NAMALWA (cell line): ENCODE data around the gene CAPNS1.

Source experiments
- DNase-seq: peaks from one replicate; pipeline ENCODE4 v3.0.0-alpha.2; 2015; ENCODE audit warnings: low spot score

Gene CAPNS1

DNA sequence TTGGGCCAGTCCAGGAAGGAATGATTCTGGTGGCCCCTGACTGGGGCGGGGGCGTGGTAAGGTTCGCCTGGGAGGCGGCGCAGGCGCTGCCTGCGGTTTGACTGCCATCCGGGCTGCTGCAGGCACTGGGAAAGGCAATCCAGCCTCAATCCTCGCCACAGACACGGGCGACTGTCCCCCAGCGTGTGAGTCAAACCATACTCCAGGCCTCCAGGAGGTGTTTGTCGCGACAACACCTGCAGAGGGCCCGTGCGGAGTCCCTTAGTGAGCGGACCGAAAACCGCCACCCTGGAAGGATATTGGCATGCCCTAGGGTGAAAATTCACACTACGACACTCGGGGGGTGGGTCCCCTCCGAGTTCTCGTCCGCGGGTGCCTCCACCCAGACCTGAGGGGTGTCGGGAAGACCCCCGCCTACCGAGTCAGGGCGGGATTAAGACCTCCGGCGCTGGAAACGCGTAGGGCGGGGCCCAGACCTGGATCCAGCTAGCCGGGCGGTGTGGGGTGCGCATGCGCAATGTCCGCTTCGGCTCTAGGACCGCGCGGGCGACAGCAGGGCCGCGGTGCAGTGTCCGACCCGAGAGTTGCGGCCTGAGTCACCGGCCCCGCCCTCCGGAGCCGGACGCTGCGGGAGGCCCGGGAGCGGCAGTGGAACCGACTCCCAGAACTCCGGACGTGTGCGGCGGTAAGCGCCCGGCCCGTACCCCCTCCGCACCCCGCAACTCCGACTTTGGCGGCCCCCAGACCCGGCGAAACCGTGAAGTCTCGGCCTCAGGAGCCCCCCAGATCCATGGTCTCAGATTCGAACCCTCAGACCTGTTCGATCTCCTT lies at the start of gene CAPNS1:
CAPNS1 (plus strand) TSS at position 594 of the 831 bp plus-strand sequence. CDS start 946 bp downstream, outside the sequence.
- peak; percentile 92 for DNase-seq

DNA sequence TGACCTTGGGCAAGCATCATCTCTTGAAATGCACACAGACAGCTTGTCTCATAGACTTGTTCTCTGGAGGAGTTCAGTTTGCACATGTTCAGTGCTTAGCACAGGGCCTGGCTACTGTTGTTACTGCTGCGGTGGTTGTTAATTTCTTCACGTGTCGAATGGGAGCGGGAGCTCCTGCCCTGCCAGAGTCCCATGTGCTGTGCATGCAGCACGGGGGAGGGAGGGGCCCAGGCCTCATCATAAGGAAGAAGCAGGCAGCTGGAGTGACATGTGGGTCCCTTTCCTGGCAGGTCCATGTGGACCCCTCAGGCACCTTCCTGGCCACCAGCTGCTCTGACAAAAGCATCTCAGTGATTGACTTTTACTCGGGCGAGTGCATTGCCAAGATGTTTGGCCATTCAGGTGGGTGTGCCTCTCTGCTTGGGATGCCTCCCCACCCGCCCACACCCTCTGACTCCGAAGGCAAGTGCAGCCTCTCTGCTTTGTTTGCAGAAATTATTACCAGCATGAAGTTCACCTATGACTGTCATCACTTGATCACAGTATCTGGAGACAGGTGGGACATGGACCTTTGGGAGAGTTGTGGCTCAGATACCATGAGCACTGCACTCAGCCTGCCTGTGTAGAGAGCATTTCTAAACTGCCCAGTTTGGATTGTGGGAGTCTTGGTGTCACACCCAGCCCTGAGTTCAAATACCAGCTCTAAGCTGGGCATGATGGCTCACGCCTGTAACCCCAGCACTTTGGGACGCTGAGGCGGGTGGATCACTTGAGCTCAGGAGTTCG lies 48.8 kb upstream of the CAPNS1 start:
- DNase-seq = no peak

GRCh38 chr19:36092566-36092965 lies 47.3 kb upstream of the CAPNS1 start:
- no peak for DNase-seq

DNA sequence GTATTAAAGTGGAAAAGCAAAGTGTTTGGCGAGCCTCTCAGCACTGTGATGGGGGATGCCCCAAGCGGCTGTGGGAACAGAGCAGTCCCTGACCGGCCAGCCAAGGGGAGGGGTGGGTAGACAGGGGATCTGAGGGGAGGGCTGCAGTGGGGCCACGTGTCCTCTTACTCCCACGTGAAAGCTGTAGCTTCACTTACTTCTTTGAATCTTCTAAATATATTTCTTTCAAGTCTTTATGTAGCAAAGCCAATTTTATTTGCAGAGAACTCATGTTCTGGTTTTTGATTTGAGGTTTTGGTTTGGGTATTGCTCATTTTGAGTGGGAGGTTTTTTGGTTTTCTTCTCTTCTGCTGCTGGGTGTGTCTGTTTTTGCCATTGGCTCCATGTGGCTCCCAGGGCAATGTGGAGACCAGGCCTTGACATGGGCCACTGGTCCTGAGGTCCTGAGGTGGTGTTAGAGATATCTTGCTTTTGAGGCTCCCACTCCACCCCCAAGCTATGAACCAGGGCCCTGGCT lies 46.7 kb upstream of the CAPNS1 start:
- DNase-seq = no peak

DNA sequence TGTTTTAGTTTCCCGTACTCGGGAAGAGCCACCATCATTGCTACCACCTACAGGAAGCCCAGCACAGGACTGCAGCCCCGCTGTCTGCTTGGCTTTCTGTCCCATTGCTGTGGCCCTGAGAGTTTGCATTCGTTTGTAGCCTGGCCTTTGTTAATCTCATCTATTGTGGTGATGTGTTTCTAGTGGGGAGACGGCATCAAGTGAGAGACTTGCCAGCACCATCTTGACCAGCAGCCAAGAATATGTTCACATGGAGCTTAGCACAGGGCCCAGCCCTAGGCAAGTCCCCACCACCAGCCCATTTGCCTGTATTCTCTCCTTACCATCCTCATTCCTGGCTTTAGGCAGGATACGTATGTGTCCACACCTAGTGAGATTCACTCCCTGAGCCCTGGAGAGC lies 46.2 kb upstream of the CAPNS1 start:
- no peak for DNase-seq

DNA sequence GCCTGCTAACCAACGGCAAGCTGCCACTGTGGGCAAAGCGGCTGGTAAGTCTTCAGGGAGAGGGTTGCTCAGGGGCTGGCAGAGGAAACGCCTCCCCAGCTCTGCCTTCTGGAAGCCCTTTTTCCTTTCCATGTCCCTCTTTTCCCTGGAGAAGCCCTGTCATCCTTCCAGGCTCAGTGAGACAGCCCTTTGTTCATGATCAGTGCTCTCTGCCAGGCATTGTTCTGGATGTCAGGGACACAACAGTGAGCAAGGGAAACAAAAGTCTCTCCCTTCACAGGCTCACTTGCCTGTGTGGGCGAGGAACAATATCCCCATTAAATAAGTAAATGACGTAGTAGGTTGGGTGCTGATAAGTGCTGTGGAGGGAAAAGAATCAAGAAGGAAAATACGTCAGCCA lies 42.8 kb upstream of the CAPNS1 start:
- no peak for DNase-seq

DNA sequence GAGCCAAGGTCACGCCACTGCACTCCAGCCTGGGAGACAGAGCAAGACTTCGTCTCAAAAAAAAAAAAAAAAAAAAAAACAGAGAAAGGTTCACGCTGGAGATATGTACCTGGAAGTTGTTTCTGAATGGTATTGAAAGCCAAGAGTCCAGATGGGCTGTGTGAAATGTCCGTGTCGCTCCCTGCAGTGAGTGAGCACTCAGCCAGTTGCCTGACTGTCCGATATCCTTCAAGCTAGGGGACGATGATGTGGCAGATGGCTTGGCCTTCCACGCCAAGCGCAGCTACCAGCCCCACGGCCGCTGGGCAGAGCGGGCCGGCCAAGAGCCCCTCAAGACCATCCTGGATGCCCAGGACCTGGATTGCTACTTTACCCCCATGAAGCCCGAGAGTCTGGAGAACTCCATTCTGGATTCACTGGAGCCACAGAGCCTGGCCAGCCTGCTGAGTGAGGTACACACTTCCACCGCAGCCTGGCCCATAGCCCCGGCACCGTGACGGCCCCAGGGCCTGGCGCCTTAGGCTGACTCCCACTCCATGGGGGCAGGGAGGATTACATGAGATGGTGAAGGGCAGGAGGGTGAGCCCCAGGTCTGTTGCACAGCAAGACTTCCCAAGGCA lies 40.6 kb upstream of the CAPNS1 start:
- DNase-seq = no peak

- no peak for DNase-seq
These were observed 39.4 kb upstream of the CAPNS1 start for GRCh38 chr19:36100476-36100875.

GRCh38 chr19:36101550-36102327 lies 38.1 kb upstream of the CAPNS1 start:
- no peak for DNase-seq

- no peak for DNase-seq
These were observed 36.7 kb upstream of the CAPNS1 start for GRCh38 chr19:36103040-36103626.

GRCh38 chr19:36103842-36104552 lies 35.9 kb upstream of the CAPNS1 start:
- no peak for DNase-seq

DNA sequence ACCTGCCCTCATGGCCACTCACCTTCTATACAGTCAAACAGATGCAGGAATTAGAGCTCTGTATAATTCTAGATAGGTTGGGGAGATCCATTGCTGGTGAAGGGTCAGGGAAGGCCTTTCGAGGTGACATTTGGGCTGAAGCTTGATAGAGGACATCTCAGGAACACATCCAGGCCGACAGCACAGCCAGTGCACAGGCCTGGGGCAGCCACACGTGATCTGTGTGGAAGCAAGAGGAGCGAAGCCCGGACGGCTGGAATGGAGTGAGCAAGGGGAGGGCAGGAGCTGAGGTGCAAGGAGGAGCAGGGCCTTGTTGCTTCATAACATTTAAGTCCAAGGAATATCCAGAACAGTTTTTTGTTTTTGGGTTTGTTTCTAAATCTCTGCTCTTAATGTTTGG lies 33.4 kb upstream of the CAPNS1 start:
- no peak for DNase-seq

DNA sequence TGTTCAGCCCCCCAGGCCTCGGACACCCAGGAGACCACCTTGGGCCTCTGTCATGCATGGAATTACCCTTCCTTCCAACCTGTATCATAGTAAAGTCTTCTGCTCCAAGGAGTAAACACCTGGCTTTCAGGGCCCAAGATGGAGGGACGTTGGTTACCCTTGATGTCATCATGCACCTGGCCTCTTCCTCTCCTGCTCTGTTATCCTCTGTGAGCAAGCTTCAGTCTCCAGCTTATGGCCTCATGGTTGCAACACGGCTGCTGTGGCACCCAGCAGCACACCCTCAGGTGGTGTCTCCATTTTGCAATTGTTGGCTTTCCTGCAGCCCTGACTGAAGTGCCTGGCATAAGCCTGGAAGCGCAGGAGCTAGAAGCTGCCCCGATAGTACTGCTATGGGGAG lies 32.9 kb upstream of the CAPNS1 start:
- no peak for DNase-seq

DNA sequence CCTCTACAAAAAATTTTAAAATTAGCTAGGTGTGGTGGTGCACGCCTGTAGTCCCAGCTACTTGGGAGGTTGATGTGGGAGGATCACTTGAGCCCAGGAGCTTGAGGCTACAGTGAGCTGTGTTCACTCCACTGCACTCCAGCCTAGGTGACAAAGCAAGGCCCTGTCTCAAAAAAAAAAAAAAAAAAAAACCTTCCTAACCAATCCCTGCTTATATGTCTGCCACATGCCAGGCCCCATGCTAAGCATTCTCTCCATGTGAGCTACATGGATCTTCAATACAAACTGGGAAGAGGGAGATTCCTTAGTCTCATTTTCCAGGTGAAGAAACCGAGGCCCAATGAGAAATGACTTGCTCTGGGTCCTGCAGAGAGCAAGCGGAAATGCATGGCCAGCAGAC lies 31.2 kb upstream of the CAPNS1 start:
- no peak for DNase-seq

GRCh38 chr19:36110487-36111199 lies 29.2 kb upstream of the CAPNS1 start, which contains the start of gene OVOL3:
OVOL3 (plus strand) TSS chr19:36111143; CDS start chr19:36111203, 60 bp downstream.
- DNase-seq = peak; percentile 22

DNA sequence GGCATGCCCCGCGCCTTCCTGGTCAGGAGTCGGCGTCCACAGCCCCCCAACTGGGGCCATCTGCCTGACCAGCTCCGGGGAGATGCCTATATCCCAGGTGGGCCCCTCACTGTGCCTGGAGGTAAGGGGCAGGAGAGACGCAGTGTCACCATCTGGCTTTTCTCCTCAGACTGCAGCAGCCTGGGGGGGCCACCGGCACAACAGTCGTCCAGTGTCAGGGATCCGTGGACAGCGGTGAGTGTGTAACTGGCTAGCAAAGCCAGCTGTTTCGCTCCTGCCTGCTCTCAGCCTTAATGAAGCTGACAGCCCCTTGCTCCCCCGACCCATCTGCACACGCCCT lies 28.7 kb upstream of the CAPNS1 start:
- no peak for DNase-seq

GRCh38 chr19:36112678-36113077 lies 27.2 kb upstream of the CAPNS1 start:
- no peak for DNase-seq

- no peak for DNase-seq
These were observed 26.4 kb upstream of the CAPNS1 start for GRCh38 chr19:36113425-36113824.

DNA sequence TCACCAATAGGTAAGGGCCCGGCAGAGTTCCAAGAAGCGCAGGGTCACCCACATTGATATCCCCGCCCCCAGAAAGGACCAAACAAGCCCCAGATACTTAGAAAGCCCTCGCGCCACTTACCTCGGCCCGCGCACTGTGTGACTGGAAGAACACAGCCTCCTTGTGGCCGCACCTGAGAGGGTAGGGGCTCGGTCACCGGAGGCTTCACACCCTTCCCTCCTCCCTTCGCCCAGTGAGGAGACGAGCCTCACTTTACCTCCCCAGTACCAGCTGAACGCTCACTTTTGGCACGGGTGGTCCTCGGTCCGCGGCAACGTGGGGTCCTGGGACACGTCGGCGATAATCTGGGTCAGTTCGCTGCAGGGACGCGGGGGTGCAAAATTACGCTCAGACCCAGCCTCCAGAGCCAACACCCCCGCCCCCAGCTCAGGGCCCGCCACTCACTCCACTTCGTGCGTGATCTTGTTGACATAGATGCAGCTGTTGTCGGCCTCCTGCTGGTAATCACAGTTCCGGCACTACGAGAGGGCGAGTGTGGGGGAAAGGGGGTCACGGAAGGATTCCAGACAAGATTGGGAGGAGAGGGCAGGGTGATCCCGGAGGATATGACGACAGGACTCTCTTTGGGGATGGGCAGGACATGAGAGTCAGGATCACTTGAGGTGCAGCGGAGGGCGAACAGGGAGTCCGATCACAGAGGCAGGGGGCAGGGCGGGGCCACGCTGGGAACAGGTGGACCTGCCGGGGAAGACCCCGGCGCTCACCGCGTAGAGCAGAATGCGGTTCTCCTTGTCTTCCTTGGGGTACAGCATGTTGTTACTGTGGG lies 25.8 kb upstream of the CAPNS1 start:
- peak; percentile 41 for DNase-seq
